BJ (cell line): ENCODE measurements around the gene GPR18. TPM values are rescaled to one million over a fixed set of nuclear protein-coding genes. Genes with fewer than 3 reads are reported as not detected.

Experiments
- CTCF ChIA-PET: fragments of 350-600 bp; formaldehyde crosslinking; extraction: SDS; loops from one replicate; lab custom pipeline; 2021; ENCODE audit warnings: antibody characterized with exemption, inconsistent platforms; lab: Yijun Ruan, JAX
- POLR2A ChIA-PET: fragments of 300-600 bp; sonication (Branson Sonifier 250); formaldehyde crosslinking; extraction: SDS; loops from one replicate; lab custom pipeline; 2021; ENCODE audit warnings: antibody characterized with exemption; lab: Charles Lee
- DNase-seq: peaks from one replicate; pipeline ENCODE4 v3.0.0-alpha.2; 2011; ENCODE audit warnings: low read depth
- H3K27me3 ChIP-seq: 2 replicates; pipeline ENCODE4 v1.6.0; 2011; ENCODE audit warnings: low read length; ENCODE audit not compliant: control insufficient read depth, insufficient read depth
- H3K36me3 ChIP-seq: 2 replicates; pipeline ENCODE4 v1.5.1; 2011; ENCODE audit warnings: low read length; ENCODE audit not compliant: control insufficient read depth, insufficient read depth
- H3K4me3 ChIP-seq: 2 replicates; pipeline ENCODE4 v1.5.1; 2011; ENCODE audit warnings: low read depth, mild to moderate bottlenecking, control low read depth, low read length
- polyA plus RNA-seq: library from polyadenylated mRNA; depleted of rRNA; stranded (reverse); fragments of >200 nt; gene quantifications from 2 replicates; pipeline ENCODE4 v1.2.3, GENCODE V29; 2011
- TF ChIP-seq, protein P1 (sequence below): IDR thresholded peaks from 2 replicates; pipeline ENCODE4 v1.5.1; 2011; ENCODE audit warnings: low read depth, mild to moderate bottlenecking, control low read depth, inconsistent platforms, low read length, moderate library complexity; ENCODE audit not compliant: insufficient read depth

The GPR18 gene
- polyA plus RNA-seq, 1 experiment = not detected

DNA sequence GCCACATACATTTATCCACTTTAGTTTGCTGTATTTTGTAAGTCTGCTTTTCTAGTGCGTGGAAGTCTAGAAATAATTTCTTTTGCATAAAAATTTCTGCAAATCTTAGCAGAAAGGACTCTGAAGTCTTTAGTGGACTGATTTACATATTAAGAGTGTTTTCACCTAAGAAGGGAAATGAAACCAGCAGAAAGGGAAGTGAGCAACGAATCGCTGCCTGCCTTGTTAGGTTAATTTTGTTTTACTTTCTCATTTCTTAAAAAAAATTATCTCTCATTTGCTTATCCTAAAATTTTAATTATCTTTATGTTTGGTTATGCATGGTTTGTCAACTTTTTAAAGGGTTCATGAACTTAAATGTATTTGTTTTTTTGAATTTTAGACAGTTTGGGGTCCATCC is 767 bp upstream of the GPR18 start:
- ChIA-PET POLR2A (no interaction called here), CTCF (interaction anchor here (0.8 to 2.7 kb wide), 7 partner anchors 11 to 85 kb away, joined by 3 to 12 read pairs (median 7); partner anchors contain the start of gene UBAC2)
- Histone ChIP-seq H3K36me3 (peaks cover 3% of the 10 kb centered on the region; the same call in 1 of the 2 replicates), H3K4me3 (no peak overlapping the region), H3K27me3 (no peaks in the 10 kb centered on the region)
- TF ChIP-seq, protein P1, sequence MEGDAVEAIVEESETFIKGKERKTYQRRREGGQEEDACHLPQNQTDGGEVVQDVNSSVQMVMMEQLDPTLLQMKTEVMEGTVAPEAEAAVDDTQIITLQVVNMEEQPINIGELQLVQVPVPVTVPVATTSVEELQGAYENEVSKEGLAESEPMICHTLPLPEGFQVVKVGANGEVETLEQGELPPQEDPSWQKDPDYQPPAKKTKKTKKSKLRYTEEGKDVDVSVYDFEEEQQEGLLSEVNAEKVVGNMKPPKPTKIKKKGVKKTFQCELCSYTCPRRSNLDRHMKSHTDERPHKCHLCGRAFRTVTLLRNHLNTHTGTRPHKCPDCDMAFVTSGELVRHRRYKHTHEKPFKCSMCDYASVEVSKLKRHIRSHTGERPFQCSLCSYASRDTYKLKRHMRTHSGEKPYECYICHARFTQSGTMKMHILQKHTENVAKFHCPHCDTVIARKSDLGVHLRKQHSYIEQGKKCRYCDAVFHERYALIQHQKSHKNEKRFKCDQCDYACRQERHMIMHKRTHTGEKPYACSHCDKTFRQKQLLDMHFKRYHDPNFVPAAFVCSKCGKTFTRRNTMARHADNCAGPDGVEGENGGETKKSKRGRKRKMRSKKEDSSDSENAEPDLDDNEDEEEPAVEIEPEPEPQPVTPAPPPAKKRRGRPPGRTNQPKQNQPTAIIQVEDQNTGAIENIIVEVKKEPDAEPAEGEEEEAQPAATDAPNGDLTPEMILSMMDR = no peak
- no peak for DNase-seq

DNA sequence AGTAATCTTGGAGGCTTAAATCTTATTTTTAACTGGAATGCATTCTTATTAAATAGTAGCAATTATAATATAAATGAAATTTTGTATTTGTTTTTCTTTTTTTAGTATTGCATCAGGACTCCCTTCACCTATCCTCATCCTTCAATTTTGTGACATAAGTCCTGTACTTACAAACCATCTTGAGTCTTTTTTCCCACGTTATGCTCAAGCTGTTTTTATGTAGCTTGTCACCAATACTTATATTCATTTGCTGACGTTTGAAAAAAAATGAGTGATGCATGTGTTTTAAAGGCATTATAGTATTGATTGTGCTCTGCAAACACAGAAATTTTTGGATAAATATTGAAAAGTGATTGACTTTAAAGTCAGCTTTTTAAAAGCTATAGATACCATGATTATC is 888 bp downstream of the GPR18 start:
- TF ChIP-seq, protein P1 = no peak
- Histone ChIP-seq H3K27me3 (no peaks in the 10 kb centered on the region), H3K4me3 (no peak overlapping the region), H3K36me3 (peaks cover 3% of the 10 kb centered on the region; the same call in 1 of the 2 replicates)
- ChIA-PET POLR2A (no interaction called here), CTCF (interaction anchor here (1.0 to 2.0 kb wide), 3 partner anchors 9 to 80 kb away, joined by 6 to 11 read pairs (median 7); no protein-coding TSS in a partner anchor)
- no peak for DNase-seq

DNA sequence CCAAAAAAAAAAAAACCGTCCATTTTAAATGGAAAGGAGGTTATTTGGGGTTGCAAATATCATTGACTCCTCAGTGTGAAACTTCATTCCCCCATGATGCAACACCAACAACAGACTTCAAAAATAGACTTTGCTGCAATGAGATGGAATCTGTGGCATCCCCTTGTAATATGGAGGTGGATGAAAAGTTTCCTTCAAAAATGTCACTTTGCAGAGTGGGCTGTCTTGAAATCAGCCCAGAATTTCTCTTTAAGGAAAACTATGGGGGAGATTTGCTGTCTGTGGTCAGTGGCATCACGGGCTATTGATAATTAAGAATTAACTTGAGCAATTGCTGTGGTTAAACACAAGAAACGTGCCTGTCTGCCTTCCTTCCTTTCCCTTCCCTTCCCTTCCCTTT is 1.5 kb downstream of the GPR18 start:
- DNase-seq = peak; percentile 47
- ChIA-PET POLR2A (interaction anchor here (0.7 kb wide), 1 partner anchor 9 kb away, joined by 10 read pairs; no protein-coding TSS in a partner anchor), CTCF (interaction anchor here (1.0 to 2.5 kb wide), 5 partner anchors 9 to 80 kb away, joined by 5 to 15 read pairs (median 7); partner anchors contain the start of gene UBAC2)
- TF ChIP-seq, protein P1 = no peak
- no peaks in the 10 kb centered on the region for H3K27me3 ChIP-seq
- H3K36me3 ChIP-seq = peaks cover 3% of the 10 kb centered on the region; the same call in 1 of the 2 replicates
- no peak overlapping the region for H3K4me3 ChIP-seq

DNA sequence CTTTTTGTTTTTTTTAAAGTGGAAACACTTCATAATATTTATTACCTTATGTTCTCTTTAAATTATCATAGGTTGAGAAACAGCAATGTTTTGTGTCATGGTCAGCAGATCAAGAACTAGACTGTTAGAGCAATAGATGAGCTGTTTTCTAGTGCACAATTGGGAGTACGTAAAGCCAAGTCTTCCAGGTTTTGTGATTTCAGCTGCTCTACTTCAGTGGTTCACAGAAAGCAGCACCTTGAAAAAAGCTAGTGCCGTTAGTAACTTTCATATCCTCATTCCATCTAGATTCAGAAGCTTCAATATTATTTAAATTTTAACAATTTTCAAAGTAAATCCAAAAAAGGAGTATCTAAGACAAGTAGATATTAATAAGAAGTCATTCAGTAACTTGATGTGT is 1.9 kb downstream of the GPR18 start:
- Histone ChIP-seq H3K27me3 (no peaks in the 10 kb centered on the region), H3K36me3 (peaks cover 3% of the 10 kb centered on the region; the same call in 1 of the 2 replicates), H3K4me3 (no peak overlapping the region)
- CTCF ChIA-PET = interaction anchor here (1.3 to 2.5 kb wide), 6 partner anchors 10 to 80 kb away, joined by 4 to 15 read pairs (median 6); partner anchors contain the start of gene UBAC2
- TF ChIP-seq, protein P1 = no peak
- POLR2A ChIA-PET = interaction anchor here (0.7 kb wide), 1 partner anchor 10 kb away, joined by 10 read pairs; no protein-coding TSS in a partner anchor
- DNase-seq = no peak

DNA sequence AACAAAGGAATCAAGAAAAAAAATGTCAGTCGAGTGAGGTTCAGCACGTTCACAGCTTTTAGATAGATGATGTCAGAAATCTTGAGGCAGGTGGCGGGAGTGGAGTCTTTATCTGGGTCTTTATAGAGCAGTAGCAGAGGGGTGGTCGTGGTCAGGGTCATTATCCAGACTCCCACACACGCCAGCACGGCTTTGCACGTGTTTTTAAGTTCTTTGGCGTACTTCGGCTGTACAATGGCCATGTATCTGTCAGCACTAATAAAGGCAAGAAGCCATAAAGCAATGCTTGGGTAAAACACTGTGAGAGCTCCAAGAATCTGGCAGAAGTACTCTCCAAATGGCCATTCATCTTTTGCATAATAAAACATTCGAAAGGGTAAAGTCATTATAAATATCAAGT is 2.9 kb downstream of the GPR18 start:
- POLR2A ChIA-PET = no interaction called here
- no peak overlapping the region for H3K4me3 ChIP-seq
- no peaks in the 10 kb centered on the region for H3K27me3 ChIP-seq
- no peak for DNase-seq
- peaks cover 3% of the 10 kb centered on the region; the same call in 1 of the 2 replicates for H3K36me3 ChIP-seq
- TF ChIP-seq, protein P1 = no peak
- CTCF ChIA-PET = interaction anchor here (1.3 to 2.5 kb wide), 5 partner anchors 11 to 79 kb away, joined by 4 to 15 read pairs (median 5); partner anchors contain the start of gene UBAC2
